ENCODE measurements around the gene HERC2. TPM values are rescaled to one million over a fixed set of nuclear protein-coding genes. Genes with fewer than 3 reads are reported as not detected.
"Not testable (repeated sequence)": the region's sequence is repeated elsewhere in the genome, so short reads cannot be mapped to it uniquely, and the experiment has no call there.

The HERC2 gene
- polyA plus RNA-seq, 1 donor = 30.7 TPM

DNA sequence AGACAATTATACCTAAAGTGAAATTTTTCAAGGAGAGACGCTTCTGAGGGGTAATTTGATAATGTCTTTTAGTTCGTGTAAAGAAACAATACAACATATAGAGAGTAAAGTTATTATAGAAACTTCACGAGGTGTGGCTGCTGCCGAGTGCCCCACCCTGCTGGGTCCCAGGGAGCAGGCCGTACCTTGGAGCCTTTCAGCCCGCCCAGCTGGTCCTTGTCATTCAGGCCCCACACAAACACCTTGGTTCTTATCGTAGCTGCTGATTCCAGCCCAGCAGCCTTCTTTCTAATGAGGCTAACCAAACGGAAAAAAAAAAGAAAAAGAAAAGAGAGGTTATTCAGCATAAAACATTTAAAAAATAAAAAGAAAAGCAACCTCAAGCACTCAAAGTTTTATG, 139.8 kb downstream of the HERC2 start:
- DNase-seq (ENCODE audit: low read depth) = no peak

DNA sequence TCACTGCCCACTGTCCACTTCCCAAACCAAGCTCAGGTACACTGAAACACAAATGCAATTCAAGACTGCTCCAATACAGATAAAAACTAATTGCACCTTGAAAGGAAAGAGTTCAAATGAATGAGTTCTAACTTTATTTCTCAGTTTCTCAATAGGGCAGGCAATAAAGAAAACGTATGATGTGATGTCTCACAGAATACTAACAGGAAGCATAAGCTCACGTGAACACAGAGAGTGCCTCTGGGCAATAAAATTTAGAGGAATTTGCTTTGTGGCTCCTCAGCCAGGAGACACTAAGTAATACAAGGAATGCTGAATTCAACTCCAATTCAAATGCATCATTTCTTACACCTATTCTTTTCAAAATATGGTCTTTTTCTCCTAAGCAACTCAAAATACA, 140.6 kb downstream of the HERC2 start:
- no peak for DNase-seq (ENCODE audit: low read depth)

DNA sequence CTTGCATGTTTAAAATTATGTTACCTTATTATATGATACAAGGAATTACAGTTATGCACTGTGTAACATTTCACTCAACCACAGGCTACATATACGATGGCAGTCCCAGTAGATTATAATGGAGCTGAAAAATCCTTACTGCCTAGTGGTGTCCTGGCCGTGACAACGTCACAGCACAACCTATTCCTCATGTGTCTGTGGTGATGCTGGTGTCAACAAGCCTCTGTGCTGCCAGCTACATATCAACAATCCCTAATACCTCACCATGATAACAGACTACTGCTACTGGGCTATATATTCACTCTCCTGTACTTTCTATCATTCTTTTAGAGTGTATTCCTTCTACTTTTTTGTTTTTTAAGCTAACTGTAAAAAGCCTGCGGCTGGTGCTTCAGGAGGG, 142.7 kb downstream of the HERC2 start:
- DNase-seq (ENCODE audit: low read depth) = no peak

DNA sequence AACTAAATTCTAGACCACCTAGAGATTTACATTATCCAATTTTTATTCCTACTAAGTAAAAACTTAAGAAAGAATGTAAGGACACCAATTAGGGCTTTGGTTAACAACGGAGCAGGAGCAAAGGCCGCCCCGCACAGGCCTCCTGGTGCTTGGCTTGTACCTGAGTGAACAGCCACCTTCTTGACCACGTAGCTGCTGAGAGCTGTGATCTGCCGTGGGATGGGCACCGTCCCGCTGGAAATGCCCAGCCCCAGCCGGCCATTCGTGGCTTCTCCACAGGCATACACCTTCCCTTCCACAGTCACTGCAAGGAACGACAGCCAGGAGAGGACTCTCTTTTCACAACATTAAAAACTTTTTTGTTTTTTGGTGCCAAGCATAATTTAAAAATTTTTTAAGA, 143.3 kb downstream of the HERC2 start:
- DNase-seq (ENCODE audit: low read depth) = no peak

DNA sequence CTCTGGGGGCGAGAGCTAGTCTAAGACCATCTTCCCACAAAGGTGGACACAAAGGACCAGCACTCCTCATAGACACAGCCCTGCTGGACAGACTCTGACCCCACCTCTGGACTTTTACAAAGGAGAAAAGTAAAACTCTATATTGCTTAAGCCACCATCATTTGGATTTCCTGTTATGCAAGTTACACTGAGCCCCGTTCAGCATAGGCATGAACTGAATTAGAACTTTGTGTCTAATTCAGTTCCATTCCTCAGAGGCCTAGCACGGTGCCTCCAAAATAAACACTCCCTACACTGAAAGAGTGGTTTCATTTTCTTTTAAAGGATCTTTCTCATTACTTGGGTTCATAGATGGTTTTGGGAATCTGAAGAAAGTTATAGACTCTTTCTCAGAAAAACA, 143.7 kb downstream of the HERC2 start:
- no peak for DNase-seq (ENCODE audit: low read depth)

DNA sequence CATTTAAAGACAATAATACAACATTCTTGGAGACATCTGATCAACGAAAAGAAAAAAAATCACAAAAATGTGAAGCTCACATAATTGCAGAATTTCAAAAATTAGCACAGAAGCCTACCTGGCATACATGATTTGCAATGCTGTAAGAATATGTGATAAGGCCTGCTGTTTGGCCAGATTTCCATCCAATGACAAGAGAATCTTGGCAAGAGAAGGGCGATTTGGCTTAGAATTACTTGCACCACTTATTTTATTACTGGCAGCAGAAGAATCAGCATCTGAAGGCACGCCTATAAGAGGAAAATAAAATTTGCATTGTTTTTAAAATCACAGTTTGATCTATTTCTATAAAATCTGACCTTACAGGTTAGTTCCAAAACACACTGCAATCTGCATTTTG, 152.6 kb downstream of the HERC2 start:
- no peak for DNase-seq (ENCODE audit: low read depth)

DNA sequence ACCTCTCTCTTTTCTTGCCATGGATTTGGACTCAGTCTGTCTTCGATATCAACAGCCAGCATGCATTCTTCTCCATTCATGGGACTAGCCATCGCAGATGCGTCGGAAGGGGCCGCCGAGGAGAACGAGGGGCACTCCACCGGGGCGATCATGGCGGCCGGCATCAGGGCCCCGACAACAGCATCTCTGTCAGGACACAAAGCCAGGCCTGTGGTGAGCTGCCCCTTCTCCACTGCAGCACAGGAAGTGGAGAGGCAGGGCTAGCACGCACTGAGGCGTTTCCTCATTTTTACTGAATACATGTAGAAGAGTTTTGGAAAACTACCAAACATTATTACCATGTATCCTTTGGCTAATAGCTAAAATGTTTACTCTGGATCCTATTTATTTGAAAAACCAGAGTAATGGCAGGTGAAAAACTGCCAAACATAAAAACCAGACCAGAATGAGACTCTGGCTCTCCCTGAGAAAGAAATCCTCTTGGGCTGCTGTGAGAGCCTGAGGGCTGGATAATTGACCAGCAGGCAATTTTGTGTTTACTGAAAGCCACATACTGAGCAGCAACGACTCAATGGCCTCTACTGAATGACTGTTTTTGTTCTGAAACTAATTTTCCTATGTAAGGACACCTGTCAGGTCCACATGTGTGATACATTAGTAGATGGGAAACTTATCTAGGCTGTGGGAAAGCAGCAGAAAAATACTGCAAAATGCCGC, 153.4 kb downstream of the HERC2 start:
- not testable (repeated sequence) for DNase-seq (ENCODE audit: low read depth)

DNA sequence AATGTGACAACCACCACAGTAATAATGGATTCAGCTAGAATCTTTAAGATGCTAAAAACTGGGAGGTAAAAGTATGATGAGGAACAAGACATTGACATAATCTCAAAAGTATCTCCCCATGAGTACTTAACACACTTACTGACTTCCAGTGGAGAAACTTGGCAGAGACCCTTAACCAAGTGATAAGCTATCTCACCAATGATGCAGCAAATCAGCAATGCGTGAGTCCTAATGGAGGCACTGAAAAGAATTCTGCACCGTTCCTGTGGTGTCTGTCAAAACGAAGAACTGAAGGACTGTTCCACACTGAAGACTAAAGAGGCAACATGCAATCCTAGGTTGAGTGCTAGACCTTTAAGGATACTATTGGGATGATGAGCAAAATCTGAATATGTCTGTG, 154.9 kb downstream of the HERC2 start:
- no peak for DNase-seq (ENCODE audit: low read depth)

DNA sequence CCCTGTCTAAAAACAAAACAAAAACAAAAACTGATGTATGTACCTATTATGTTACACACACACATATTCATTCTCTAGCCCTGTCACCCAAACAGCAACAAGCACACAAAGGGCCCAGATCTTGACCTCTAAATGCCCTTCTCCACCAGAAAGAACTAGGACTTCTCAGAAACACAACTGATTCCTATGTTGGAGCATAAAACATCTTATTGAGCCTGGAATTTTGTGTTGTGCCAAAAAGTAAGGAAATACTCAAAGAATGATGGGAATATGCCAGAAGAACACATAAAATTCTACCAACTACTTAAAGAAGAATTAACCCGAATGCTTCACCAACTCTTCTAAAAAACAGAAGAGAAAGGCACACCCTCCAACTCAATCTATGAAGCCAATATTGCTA, 156.2 kb downstream of the HERC2 start:
- no peak for DNase-seq (ENCODE audit: low read depth)

DNA sequence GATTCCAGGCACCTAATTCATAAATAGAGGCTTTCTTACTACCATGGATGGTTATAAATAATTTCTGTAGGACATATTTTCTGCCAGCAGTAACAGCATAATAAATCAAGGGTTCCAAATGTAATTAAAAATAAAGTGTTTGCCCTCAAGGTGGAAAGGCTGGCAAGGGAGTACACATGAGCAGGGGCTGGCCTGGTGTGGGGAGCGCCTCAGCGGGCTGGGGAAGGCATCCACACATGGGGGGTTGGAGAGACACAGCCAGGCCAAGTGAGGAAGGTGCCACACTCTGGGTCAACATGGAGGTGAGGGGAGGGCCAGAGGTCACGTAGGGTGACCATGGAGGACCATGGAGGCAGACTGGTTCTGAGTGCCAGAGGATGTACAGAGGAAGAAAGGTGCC, 157.1 kb downstream of the HERC2 start:
- DNase-seq (ENCODE audit: low read depth) = no peak

DNA sequence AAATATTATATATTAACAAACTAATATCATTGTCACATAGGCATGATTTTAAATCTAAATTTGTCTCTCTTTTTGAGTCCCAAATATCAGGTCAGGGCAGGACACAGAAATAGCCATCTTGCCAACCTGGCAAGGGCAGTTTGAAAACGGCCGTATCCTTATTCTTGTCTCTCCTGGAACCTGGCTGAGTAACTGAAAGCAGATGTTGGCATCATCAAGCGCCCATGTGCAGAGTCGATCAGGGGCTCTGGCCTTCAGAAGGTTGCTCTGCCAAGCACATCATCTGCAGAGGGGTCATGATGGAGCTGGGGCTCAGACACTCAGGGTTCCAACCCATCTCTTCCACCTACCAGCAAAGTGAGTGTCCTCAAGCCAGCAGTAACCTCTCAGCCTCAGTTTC, 167.7 kb downstream of the HERC2 start:
- no peak for DNase-seq (ENCODE audit: low read depth)

DNA sequence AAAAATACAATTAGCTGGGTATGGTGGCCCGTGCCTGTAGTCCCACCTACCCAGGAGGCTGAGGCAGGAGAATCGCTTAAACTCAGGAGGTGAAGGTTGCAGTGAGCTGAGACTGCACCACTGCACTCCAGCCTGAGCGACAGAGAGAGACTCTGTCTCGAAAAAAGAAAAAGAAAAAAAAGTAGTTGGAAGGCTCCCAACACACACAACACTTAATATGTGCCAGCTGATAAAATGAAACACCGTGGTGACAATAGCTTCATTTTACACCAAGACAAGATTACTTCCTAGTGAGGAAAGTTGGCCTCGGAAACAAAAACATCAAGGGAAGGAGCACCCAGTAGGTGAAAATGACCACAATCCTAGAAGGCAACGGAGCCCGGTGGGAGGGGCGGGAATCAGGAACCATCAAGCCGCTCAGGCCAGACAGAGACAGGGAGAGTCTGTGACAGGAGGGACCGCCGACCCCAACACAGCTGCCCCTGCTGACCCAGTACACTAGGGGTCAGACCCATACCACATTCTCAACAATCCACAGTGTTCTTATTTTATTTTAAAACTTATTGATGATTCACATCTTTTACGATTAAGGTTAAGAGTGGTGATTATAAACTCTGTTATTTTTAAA, 168.4 kb downstream of the HERC2 start:
- DNase-seq (ENCODE audit: low read depth) = no peak

DNA sequence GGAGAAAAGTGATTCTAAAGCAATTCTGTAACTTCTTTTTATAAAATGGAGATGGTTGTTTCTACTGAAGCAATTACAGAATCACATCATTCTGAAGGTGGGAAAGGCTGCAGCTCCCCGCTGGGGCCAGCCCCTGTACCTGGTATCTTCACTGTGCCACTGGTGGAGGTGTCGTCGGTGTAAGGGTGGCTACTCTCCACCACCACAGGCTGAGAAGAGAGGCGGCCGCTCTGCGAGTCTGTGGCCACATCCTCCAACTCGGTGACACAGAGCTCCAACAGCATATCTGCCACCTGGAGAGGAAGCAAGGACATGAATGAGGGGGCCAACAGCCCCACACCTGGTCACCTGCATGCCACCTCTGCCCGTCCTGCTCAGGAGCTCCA, 169.4 kb downstream of the HERC2 start:
- DNase-seq (ENCODE audit: low read depth) = not testable (repeated sequence)

DNA sequence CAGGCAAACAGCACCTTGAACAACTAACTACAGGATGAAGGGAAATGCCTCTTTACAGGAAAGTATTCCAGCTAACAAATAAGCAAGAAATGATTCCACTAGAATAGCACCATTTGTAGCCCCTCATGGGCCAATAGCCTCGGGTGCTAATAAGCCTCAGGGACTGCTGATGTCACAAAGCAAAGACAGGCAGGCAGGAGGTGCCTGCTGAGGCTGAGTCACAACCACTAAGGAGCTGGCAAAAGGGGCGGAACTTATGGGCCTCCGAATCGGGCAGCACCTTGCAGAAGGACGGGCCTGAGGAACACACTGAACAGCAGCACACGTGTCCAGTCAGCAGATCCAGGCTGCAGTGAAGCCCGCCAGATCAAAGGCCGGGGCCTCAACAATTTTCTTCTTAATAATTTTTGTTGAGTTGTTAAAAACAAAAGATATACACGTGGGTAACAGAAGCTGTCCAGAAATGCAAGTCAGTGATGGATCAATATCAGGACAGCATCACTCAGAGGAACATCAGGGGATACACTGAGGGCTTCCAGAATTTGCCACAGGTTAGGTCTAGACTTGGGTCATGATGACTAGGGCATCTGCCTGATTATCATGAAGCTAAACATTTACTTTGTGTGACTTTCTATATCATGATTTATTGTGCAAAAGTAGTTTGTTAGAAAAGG, 170.0 kb downstream of the HERC2 start:
- DNase-seq (ENCODE audit: low read depth) = not testable (repeated sequence)

DNA sequence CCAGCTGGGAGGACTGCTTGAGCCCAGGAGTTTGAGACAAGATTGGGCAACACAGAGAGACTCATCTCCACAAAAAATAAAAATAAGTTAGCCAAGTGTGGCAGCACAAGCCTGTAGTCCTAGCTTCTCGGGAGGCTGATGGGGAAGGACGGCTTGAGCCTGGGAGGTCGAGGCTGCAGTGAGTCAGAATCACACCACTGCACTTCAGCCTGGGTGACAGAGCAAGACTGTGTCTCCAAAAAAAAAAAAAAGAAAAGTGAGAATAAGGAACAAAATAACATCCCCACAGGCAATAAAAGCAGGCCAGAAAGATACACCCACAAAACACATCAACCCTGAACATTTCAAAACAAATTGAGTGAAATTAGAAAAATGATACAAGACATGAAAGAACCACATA, 174.2 kb downstream of the HERC2 start:
- DNase-seq (ENCODE audit: low read depth) = no peak

DNA sequence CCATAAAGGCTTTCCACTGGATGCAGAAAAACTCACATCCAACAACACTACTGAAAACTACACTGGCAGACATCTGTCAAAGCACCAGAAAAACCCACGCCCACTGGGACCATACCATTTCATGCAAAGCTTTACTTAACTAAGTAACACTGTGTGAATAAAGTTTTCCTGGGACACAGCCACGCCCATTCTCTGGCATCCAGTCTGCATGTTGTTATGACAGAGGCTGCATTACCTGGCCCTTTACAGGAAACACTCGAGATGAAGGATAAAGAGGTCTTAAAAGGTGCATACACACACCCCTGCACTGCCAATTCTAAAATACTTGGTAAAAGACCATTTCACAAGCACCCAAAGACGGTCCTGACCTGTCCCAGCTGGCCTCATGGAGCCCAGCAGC, 176.6 kb downstream of the HERC2 start:
- not testable (repeated sequence) for DNase-seq (ENCODE audit: low read depth)

DNA sequence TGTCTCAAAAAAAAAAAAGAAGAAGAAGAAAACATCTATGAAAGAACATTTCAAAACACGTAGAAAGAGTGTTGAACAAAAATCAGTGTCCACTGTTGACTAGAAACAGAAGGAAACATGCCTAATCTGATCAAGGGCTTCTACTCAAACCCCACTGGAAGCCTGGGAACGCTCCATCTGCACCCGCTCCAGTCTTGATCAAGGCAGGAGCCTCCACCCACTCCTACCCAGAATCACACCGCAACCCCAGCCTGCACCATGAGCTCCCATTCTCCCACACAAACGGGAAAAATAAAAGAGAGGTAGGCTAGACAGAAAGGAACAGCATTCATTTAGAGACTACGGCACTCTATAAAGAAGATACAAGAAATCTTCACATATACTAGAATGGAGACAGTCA, 181.9 kb downstream of the HERC2 start:
- DNase-seq (ENCODE audit: low read depth) = no peak

DNA sequence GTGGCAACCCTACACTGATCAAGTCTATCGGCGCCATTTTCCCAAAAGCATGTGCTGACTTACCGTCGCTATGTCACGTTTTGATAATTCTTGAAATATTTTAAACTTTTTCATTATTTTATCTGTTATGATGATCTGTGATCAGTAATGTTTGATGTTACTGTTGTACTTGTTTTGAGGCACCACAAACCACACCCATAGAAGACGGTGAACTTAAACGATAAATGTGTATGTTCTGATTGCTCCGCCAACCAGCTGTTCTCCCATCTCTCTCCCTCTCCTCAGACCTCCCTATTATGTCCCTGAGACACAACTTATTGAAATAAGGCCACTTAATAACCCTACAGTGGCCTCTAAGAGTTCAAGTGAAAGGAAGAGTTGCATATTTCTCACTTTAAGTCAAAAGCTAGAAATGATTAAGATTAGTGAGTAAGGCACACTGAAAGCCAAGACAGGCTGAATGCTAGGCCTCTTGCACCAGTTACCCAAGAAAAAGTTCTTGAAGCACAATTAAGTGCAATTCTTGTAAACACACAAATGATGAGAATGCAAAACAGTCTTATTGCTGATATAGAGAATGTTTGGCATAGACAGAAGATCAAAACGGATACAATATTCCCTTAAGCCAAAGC, 184.5 kb downstream of the HERC2 start:
- DNase-seq (ENCODE audit: low read depth) = not testable (repeated sequence)

DNA sequence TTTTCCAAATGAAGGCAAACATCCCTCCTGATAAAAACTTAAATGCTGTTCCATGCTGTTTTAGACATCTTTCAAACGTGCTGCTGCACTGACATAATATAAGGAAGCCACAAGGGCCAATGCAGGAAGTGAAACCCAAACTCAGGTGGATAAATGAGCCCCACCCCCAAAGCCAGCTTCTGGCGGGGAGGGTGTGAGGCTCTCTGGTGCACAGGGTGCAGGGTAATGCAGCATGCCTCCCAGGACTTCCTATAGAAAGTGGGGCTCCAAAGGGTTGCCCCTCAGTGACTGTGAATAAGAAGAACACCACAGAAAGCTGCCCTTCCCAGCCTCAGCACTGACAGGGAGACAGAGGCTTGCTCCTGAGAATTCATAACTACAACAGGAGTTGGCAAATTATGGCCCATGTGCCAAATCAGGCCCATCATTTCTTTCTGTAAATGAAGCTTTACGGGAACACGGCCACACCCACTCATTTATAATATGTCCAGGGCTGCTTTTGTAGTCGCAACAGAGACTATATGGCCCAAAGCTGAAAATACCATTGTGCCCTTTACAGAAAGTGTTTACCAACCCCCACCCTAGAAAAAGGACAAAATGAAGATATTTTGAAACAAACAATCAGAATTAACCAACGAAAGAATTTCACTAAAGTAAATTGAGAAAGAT, 185.6 kb downstream of the HERC2 start:
- DNase-seq (ENCODE audit: low read depth) = not testable (repeated sequence)

DNA sequence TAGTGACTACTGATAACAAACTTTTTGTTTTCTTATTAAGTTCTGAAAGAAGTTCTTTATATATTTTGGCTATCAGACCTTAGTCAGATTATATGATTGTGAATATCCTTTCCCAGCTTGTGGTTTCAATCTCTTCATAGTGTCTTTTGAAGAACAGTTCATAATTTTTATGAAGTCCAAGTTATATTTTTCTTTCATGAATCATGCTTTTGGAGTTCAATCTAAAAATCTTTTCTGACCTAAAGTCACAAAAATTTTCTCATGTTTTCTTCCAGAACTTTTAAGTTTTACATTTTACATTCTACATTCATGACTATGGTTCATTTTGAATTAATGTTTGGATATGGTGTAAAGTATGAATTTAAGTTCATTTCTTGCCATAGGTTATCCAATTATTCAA, 188.7 kb downstream of the HERC2 start:
- no peak for DNase-seq (ENCODE audit: low read depth)

DNA sequence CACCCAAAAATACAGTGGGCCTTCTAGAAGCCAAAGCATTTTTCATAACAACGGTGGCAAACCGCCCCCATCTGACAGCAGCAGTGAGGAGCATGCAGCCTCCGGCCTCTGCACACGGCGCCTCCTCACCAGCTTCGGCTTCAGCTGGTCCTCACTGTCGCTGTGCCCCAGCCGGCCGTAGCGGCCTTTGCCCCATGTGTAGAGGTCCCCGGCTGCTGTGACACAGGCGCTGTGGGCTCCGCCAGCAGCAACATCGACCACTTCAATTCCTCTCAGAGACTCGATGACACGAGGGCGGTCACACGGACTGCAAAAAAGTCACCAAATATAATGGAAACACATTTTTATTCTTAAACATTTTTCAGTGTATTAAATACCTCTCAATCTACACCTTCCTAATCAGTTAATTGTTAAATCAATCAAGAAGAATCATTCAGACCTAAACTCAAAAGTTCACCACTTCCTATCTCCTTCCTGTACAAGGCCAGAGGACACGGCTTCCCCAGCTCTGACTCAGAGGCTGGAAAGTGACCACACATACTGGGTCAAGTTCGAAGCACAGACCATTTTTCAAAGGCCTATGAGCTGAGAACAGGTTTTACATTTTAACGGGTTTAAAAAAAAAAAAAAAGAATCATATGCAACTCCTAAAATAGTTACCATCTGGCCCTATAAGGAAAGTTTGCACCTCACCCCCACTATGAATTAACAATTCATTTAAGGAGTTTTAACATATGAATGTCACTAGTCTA, 189.3 kb downstream of the HERC2 start:
- no peak for DNase-seq (ENCODE audit: low read depth)
